ENCODE measurements around the gene MEX3D. TPM values are rescaled to one million over a fixed set of nuclear protein-coding genes. Genes with fewer than 3 reads are reported as not detected.
"Not testable (repeated sequence)": the region's sequence is repeated elsewhere in the genome, so short reads cannot be mapped to it uniquely, and the experiment has no call there.

Gene MEX3D
- total RNA-seq, 1 donor from 2014 or later, result 6.4 TPM

DNA sequence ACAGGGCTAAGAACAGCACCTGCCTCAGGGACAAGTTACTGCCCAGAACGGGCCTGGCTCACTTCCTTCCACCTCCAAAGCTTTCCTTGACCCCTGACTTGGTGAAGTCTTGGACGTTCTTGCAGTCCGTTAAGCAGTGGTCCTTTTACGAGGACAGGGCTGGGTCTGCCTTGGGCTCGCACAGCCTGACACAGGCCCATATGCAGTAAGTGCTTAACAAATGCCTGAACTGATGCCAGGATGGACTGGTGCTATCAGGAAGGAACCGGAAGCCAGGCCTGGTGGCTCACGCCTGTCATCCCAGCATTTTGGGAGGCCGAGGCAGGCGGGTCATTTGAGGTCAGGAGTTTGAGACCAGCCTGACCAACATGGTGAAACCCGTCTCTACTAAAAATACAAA is 46.1 kb downstream of the MEX3D start:
- H3K27me3 ChIP-seq (ENCODE audit: low read depth), result peaks cover 57% of the 10 kb centered on the region

DNA sequence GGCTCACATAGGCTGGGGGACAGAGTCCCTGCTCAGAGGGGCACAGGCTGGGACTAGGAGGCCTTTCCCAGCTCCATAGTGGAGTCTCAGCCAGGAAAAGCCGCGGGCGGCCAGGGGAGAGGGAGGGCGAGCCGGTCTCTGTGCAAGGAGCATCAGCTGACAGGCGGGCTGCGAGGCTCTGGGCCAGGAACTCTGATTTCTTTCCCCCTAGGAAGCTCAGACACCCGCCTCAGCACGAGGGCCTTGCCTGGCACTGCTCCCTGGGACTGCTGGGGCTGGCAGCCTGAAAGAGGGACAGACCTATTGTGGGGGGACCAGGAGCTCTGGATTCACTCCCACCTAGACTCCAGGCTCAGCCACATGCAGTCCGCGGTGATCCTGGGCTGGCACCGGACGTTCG is 46.5 kb downstream of the MEX3D start:
- peak; percentile 46 for DNase-seq
- peaks cover 53% of the 10 kb centered on the region for H3K27me3 ChIP-seq (ENCODE audit: low read depth)
- TF ChIP-seq, protein P1, sequence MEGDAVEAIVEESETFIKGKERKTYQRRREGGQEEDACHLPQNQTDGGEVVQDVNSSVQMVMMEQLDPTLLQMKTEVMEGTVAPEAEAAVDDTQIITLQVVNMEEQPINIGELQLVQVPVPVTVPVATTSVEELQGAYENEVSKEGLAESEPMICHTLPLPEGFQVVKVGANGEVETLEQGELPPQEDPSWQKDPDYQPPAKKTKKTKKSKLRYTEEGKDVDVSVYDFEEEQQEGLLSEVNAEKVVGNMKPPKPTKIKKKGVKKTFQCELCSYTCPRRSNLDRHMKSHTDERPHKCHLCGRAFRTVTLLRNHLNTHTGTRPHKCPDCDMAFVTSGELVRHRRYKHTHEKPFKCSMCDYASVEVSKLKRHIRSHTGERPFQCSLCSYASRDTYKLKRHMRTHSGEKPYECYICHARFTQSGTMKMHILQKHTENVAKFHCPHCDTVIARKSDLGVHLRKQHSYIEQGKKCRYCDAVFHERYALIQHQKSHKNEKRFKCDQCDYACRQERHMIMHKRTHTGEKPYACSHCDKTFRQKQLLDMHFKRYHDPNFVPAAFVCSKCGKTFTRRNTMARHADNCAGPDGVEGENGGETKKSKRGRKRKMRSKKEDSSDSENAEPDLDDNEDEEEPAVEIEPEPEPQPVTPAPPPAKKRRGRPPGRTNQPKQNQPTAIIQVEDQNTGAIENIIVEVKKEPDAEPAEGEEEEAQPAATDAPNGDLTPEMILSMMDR (IDR thresholded peaks at IDR 0.05; ENCODE audit: borderline replicate concordance), result no peak
- H3K36me3 ChIP-seq, result no peaks in the 10 kb centered on the region
- intact Hi-C loops (cut with micrococcal nuclease), result no loop called here
- peak overlapping the region; percentile 54 for H3K27ac ChIP-seq (replicated peaks)
- H3K4me1 ChIP-seq, result peaks cover 13% of the 10 kb centered on the region
- no peaks in the 10 kb centered on the region for H3K9me3 ChIP-seq (replicated peaks)
- H3K4me3 ChIP-seq, result no peak overlapping the region

More for the DNA sequence above, 46.1 kb downstream of the MEX3D start:
- no peak overlapping the region for H3K4me3 ChIP-seq
- no peaks in the 10 kb centered on the region for H3K36me3 ChIP-seq
- H3K9me3 ChIP-seq (replicated peaks), result no peaks in the 10 kb centered on the region
- intact Hi-C loops (cut with micrococcal nuclease), result no loop called here
- TF ChIP-seq, protein P1 (IDR thresholded peaks at IDR 0.05; ENCODE audit: borderline replicate concordance), result no peak
- no peak for DNase-seq
- peak overlapping the region; percentile 54 for H3K27ac ChIP-seq (replicated peaks)
- peaks cover 13% of the 10 kb centered on the region for H3K4me1 ChIP-seq

DNA sequence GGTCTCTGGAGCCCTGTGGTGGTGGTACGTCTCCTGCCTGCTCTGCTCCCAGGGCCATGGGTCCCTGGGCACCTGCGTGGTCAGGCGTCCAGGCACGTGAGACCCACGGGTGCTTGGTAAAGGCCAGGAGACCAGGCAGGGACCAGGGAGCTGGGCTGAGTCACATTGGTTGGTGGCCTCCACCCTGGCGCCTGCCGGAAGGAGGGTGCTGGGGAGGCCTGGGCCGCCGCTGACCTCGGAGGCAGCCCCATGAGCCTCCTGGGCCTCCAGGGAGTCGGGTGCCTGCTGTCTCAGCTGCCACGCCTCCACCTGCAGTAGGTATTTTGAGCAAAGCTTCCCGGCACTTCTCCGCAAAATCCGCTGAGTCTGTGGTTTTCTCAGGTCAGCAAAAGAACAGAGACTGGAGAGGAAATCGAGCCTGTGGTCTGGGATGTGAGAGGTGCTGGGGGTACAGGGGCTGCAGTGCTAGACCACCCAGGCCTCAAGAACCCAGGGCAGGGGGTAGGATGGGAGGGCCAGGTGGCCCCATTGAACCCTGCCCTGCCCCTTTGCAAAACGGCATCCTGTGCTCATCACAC is 47.8 kb downstream of the MEX3D start:
- Histone ChIP-seq H3K36me3 (no peaks in the 10 kb centered on the region), H3K4me1 (peaks cover 13% of the 10 kb centered on the region), H3K27me3 (ENCODE audit: low read depth) (peaks cover 42% of the 10 kb centered on the region), H3K9me3 (replicated peaks) (no peaks in the 10 kb centered on the region), H3K27ac (replicated peaks) (no peak overlapping the region), H3K4me3 (no peak overlapping the region)
- intact Hi-C loops (cut with micrococcal nuclease), result no loop called here
- TF ChIP-seq, protein P1 (IDR thresholded peaks at IDR 0.05; ENCODE audit: borderline replicate concordance), result no peak
- DNase-seq, result no peak

DNA sequence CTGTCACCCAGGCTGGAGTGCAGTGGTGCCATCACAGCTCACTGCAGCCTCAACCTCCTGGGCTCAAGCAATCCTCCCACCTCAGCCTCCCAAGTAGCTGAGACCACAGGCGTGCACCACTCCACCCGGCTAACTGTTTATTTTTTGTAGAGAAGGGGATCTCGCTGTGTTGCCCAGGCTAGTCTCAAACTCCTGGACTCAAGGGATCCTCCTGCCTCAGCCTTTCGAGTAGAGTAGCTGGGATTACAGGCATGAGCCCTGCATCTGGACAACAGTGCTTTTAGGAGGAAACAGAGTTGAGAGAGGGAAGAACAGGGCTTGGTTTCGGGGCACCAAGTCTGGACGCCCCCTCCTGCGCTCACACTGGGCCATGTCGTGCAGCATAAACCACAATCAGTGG is 48.3 kb downstream of the MEX3D start:
- Histone ChIP-seq H3K27me3 (ENCODE audit: low read depth) (peaks cover 42% of the 10 kb centered on the region), H3K4me1 (peaks cover 13% of the 10 kb centered on the region)
- H3K27ac ChIP-seq (replicated peaks); H3K9me3 ChIP-seq (replicated peaks); H3K36me3 ChIP-seq; H3K4me3 ChIP-seq; intact Hi-C loops (cut with micrococcal nuclease); DNase-seq: not testable (repeated sequence)

DNA sequence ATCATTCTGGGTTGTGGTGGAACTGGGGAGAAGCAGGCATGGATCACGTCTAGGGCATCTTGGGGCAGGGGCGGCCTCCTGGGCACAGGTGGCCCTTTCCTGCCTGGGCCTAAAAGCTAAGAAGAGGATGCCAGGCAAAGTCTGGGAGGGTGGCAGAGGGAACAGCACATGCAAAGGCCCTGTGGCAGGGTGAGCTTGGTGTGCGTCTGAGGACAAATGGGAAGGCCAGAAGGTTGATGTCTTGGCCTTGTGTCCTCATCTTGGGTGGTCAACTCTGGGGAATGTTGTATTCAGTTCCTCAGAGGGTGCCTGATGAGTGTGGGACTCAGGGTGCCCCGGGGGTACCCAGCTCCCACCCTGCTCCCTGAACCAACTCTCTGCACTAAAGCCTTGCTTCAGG is 49.7 kb downstream of the MEX3D start:
- no peak for DNase-seq
- Histone ChIP-seq H3K9me3 (replicated peaks) (no peaks in the 10 kb centered on the region), H3K36me3 (no peaks in the 10 kb centered on the region), H3K27ac (replicated peaks) (no peak overlapping the region), H3K4me1 (peaks cover 12% of the 10 kb centered on the region), H3K27me3 (ENCODE audit: low read depth) (peaks cover 42% of the 10 kb centered on the region), H3K4me3 (no peak overlapping the region)
- TF ChIP-seq, protein P1 (IDR thresholded peaks at IDR 0.05; ENCODE audit: borderline replicate concordance), result no peak
- intact Hi-C loops (cut with micrococcal nuclease), result no loop called here

DNA sequence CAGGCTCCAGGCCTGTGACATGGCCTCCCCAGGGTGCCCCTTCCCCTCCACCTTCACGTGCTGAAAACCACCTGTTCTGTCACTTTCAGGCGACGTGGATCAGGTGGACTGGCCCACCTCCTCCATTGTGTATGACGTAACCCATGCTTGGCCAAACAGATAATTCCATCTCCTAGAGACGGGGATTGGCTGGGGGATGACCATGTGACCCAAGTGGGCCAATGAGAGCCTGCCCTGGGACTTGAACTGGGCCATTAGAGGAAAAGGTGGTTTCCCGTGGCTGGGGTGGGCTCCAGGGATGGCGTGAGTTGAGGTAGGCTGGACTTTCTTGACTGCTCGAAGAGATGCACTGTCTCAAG is 51.8 kb downstream of the MEX3D start:
- Histone ChIP-seq H3K4me3 (no peak overlapping the region), H3K36me3 (no peaks in the 10 kb centered on the region), H3K27me3 (ENCODE audit: low read depth) (peaks cover 44% of the 10 kb centered on the region), H3K27ac (replicated peaks) (no peak overlapping the region), H3K4me1 (peaks cover 23% of the 10 kb centered on the region), H3K9me3 (replicated peaks) (no peaks in the 10 kb centered on the region)
- TF ChIP-seq, protein P1 (IDR thresholded peaks at IDR 0.05; ENCODE audit: borderline replicate concordance), result no peak
- intact Hi-C loops (cut with micrococcal nuclease), result no loop called here
- DNase-seq, result no peak
